ENCODE results near the gene FXYD7. TPM values are rescaled to one million over a fixed set of nuclear protein-coding genes. Genes with fewer than 3 reads are reported as not detected.

FXYD7 gene
- total and polyA plus RNA-seq, 2 of the 13 experiments (the other 11 are each of a cell fraction or from before 2014, with no cell fraction given) = 0.55 TPM; not detected in 1

DNA sequence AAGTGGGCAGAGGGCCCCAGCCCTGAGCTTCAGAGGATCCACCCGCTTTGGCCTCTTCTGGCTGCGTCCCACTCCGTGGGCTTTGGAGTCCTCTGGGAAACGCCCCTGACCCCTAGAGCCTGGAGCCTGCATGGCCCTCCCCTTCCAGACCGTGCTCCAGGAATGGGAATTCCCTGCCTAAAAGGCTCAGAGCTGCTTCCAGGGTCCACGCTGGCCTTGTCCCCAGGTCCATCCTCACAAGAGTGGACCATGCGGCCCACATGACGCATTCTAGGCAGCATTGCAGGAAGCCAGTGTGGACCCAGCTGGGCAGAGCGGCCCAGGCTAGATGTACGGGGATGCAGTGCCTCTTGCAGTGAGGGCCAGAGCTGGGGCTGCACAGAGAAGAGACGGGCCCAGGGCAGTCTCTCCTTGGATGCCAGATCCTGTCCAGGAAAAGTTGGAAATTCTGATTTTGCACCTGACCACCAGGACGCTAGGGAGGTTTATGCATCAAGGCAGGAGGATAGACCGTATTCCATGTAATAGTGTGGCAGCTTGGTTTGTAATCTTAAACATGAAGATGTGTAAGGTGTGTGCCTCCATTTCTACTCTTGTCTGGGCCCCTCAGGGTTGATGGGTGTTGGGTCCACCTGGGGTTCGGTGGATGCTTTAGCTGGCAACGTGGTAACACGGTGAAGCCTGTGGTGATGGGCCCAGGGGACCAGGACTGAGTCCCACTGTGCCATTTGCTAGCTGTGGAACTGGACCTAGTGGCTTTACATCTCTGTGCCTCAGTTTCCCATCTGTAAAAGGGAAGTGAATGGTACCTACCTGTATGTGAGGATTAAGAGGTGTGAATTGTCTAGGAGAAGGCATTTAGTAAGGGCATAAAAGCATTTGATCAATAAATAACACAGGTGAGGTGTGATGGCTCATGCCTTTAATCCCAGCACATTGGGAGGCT lies 42.2 kb upstream of the FXYD7 start (continued):
- TF ChIP-seq, protein P1, sequence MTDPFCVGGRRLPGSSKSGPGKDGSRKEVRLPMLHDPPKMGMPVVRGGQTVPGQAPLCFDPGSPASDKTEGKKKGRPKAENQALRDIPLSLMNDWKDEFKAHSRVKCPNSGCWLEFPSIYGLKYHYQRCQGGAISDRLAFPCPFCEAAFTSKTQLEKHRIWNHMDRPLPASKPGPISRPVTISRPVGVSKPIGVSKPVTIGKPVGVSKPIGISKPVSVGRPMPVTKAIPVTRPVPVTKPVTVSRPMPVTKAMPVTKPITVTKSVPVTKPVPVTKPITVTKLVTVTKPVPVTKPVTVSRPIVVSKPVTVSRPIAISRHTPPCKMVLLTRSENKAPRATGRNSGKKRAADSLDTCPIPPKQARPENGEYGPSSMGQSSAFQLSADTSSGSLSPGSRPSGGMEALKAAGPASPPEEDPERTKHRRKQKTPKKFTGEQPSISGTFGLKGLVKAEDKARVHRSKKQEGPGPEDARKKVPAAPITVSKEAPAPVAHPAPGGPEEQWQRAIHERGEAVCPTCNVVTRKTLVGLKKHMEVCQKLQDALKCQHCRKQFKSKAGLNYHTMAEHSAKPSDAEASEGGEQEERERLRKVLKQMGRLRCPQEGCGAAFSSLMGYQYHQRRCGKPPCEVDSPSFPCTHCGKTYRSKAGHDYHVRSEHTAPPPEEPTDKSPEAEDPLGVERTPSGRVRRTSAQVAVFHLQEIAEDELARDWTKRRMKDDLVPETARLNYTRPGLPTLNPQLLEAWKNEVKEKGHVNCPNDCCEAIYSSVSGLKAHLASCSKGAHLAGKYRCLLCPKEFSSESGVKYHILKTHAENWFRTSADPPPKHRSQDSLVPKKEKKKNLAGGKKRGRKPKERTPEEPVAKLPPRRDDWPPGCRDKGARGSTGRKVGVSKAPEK (CRISPR knock-in tag; IDR thresholded peaks at IDR 0.05; ENCODE audit: borderline replicate concordance) = no peak
- no peak for TF ChIP-seq TP53 (CRISPR knock-in tag; conservative IDR thresholded peaks at IDR 0.05)
- 0 out of 2 replicates have a peak, but pooled peaks have one; percentile 58 for TF ChIP-seq ZFP37 (CRISPR knock-in tag; IDR thresholded peaks at IDR 0.05; ENCODE audit: borderline replicate concordance)
- TF ChIP-seq ZNF598 (CRISPR knock-in tag; IDR thresholded peaks at IDR 0.05; ENCODE audit: borderline replicate concordance) = no peak
- TF ChIP-seq FUBP1 (CRISPR knock-in tag; IDR thresholded peaks at IDR 0.05; ENCODE audit: borderline replicate concordance) = no peak
- no peak for TF ChIP-seq PLSCR1 (CRISPR knock-in tag; IDR thresholded peaks at IDR 0.05; ENCODE audit: borderline replicate concordance)
- no peak for TF ChIP-seq ZSCAN20 (CRISPR knock-in tag; IDR thresholded peaks at IDR 0.05; ENCODE audit: borderline replicate concordance)
- no peak for TF ChIP-seq ZNF333 (CRISPR knock-in tag; IDR thresholded peaks at IDR 0.05; ENCODE audit: borderline replicate concordance)
- no peak for TF ChIP-seq MXD4 (CRISPR knock-in tag; IDR thresholded peaks at IDR 0.05)
- no peak for TF ChIP-seq ZNF207 (IDR thresholded peaks at IDR 0.05; ENCODE audit: borderline replicate concordance)
- TF ChIP-seq ZNF280B (CRISPR knock-in tag; IDR thresholded peaks at IDR 0.05; ENCODE audit: borderline replicate concordance) = peak; percentile 53; the same call in 1 of the 2 replicates
- no peak for TF ChIP-seq ZFP1 (CRISPR knock-in tag; IDR thresholded peaks at IDR 0.05)
- TF ChIP-seq, protein P2, sequence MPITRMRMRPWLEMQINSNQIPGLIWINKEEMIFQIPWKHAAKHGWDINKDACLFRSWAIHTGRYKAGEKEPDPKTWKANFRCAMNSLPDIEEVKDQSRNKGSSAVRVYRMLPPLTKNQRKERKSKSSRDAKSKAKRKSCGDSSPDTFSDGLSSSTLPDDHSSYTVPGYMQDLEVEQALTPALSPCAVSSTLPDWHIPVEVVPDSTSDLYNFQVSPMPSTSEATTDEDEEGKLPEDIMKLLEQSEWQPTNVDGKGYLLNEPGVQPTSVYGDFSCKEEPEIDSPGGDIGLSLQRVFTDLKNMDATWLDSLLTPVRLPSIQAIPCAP (CRISPR knock-in tag; IDR thresholded peaks at IDR 0.05; ENCODE audit: low read depth) = no peak
- TF ChIP-seq, protein P3, sequence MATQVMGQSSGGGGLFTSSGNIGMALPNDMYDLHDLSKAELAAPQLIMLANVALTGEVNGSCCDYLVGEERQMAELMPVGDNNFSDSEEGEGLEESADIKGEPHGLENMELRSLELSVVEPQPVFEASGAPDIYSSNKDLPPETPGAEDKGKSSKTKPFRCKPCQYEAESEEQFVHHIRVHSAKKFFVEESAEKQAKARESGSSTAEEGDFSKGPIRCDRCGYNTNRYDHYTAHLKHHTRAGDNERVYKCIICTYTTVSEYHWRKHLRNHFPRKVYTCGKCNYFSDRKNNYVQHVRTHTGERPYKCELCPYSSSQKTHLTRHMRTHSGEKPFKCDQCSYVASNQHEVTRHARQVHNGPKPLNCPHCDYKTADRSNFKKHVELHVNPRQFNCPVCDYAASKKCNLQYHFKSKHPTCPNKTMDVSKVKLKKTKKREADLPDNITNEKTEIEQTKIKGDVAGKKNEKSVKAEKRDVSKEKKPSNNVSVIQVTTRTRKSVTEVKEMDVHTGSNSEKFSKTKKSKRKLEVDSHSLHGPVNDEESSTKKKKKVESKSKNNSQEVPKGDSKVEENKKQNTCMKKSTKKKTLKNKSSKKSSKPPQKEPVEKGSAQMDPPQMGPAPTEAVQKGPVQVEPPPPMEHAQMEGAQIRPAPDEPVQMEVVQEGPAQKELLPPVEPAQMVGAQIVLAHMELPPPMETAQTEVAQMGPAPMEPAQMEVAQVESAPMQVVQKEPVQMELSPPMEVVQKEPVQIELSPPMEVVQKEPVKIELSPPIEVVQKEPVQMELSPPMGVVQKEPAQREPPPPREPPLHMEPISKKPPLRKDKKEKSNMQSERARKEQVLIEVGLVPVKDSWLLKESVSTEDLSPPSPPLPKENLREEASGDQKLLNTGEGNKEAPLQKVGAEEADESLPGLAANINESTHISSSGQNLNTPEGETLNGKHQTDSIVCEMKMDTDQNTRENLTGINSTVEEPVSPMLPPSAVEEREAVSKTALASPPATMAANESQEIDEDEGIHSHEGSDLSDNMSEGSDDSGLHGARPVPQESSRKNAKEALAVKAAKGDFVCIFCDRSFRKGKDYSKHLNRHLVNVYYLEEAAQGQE (IDR thresholded peaks at IDR 0.05; ENCODE audit: borderline replicate concordance in 1 of 2, low read depth in 1 of 2, low read length in 2 of 2) = no peak

Data from HepG2 (cell line).